LoVo (cell line): Measurements from ENCODE around the gene TADA2B.
"Not testable (repeated sequence)": the region's sequence is repeated elsewhere in the genome, so short reads cannot be mapped to it uniquely, and the experiment has no call there.

Experiments used
- DNase-seq: peaks from one replicate; pipeline ENCODE4 v3.0.0-alpha.2; 2016; ENCODE audit warnings: low spot score

The TADA2B gene

GRCh38 chr4:7058792-7059191 is 15.6 kb downstream of the TADA2B start:
- no peak for DNase-seq

DNA sequence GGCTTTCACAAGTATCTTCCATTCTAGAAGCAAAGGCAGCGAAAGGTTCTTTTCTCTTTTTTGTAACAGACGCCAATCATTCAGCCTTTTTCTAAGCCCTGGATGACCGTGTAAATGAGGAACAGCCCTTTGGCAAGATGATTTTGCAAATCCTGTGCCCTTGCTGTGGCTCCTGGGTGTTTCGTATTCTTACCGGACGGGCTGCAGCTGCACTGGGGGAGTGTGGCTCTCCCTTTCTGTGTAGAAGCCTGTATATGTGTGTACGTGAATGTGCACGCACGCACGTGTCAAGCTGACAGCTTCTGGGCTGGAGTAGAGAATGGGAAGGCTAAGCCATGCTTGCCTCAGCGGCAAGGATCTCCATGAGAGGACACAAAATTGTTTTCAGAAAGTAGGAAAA is 16.5 kb downstream of the TADA2B start:
- no peak for DNase-seq

- no peak for DNase-seq
Observed at GRCh38 chr4:7060346-7061150, 17.4 kb downstream of the TADA2B start.

GRCh38 chr4:7061815-7062214 is 18.6 kb downstream of the TADA2B start:
- DNase-seq, result no peak

DNA sequence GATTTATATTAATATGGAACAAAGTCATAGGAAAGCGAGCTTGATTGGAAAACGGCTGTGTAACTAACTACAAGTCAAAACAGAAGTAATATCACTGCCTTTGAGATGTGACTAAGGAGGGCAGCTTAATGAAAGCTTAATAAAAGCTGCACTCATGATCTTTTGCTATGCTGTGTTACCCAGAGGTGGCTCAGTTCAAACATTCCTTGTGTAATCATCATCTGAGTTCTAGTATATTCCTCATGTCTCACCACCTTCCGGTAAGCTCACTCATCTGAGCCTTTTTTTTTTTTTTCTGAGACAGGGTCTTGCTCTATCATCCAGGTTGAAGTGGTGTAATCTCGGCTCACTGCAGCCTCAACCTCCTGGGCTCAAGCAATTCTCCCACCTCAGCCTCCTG is 19.6 kb downstream of the TADA2B start:
- no peak for DNase-seq

- DNase-seq, result no peak
Observed at GRCh38 chr4:7063362-7063761, 20.2 kb downstream of the TADA2B start.

DNA sequence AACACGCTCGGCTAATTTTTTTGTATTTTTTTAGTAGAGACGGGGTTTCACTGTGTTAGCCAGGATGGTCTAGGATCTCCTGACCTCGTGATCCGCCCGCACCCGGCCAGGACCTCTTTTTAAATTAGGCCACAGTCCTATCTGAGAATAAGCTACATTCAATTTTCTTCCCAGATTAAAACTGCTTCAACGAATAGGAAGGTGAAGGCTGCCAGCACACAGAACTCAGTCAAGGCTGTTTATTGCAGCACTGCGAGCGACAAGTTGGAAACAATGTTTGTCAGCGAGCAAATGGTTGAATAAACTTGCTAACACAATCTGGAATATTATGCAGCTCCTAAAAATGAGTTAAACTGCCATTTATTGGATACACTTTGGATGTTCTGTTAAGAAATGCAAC is 22.8 kb downstream of the TADA2B start:
- no peak for DNase-seq

DNA sequence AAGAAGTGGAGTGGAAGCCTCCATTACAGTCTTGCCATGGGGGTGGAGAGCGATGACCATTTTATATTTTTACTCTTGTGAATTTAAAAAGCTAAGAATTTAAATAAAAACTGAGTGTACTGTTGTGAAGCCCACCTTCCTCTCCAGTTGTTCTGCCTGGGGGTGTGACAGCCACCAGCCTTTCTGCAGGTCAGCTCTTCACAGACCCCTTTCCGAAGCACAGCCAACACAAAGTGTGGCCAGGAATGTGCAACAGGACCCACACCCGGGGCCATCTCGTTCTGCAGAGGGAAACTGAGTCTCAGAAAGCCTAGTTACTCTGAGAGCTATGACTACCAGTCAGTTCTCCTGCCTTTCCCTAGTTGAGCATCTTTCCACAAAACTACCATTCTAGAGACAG is 23.3 kb downstream of the TADA2B start:
- no peak for DNase-seq

- no peak for DNase-seq
Observed at GRCh38 chr4:7067126-7067451, 23.9 kb downstream of the TADA2B start.

DNA sequence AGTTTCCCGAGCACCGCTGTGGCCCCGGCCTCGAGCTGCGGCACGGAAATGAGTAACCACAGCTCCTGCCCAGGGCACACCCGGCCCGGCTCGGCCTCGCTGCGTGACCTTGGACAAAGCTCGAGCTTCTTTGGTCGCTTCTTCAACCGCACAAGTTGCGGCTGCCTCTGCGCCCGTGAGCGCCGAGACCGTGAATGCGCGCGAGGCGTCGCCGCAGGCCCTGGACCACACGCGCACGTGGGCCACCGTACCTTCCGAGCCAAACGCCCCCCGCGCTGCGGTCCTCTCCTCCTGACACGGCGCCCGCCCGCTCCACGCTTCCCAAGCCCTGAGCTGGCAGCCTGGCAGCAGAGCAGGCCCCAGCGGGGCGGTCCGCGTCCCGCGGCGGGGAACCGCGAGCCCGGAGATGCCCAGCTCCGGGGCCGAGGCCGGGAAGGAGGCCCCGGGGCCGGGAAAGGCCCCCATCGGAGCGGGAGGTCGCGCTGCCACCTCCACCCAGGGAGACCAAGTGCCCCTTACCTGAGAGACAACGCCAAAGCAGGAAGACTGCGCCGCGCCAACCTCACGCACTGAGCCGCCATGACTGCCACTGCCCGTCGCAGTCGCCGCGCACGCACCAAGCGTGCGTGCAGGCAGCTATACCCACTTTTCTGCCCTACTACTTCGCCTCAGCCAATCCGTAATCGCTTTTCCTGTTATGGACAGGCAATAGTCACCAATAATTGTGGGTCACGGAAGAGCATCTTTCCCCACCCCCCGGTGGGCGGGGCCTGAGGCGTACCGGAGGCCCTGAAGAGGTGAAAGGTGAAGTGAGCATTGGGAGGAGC is 24.5 kb downstream of the TADA2B start, which contains the start of gene GRPEL1:
Gene GRPEL1, minus strand, starts transcription at position 613 of the 827 bp plus-strand sequence. Its CDS starts 32 bp downstream, at position 581.
- DNase-seq, result peak; percentile 99

DNA sequence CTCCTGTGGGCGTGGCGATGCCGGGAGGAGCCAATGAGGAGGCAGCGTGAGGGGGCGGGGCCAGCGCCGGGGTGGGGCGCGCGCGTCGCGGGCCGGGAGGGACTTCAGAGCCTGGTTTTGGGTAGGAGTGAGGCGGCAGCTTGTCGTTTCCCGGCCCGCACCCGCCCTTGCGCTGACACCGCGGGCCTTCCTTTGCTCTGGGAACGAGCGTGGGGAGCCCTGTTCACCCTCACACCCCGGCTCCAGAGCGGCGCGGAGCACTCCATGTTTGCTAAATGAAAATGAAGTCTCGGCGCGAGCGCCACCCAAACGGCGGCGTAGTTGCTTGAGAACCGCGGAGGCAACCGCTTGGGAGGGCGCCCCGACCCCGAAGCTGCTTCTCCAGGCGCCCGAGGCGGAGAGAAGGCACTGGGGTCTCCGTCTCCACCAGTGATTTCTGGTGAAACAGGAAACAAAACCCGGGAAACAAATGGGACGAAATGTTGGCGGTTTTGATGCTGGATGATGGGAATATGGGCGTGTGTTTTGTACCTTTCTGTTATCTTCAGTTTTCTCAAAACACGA is 25.2 kb downstream of the TADA2B start:
- DNase-seq, result no peak

DNA sequence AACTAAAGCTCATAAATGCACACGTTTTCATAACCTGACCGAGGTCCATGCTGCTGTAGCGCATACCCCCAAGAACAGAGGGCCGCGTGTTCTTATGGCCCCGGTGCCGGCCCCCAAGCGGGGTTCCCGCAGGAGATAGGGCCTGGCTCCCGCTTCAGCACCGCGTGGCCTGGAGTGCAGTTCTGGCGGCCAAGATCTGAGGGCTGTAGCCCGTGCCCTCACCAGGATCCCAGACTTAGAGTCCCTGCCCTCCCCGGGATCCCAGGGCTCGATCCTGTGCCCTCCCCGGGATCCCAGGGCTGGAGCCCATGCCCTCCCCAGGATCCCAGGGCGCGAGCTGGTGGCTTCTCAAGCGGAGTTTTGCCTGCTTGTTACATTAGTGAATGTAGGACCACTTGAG is 25.7 kb downstream of the TADA2B start:
- DNase-seq, result no peak

DNA sequence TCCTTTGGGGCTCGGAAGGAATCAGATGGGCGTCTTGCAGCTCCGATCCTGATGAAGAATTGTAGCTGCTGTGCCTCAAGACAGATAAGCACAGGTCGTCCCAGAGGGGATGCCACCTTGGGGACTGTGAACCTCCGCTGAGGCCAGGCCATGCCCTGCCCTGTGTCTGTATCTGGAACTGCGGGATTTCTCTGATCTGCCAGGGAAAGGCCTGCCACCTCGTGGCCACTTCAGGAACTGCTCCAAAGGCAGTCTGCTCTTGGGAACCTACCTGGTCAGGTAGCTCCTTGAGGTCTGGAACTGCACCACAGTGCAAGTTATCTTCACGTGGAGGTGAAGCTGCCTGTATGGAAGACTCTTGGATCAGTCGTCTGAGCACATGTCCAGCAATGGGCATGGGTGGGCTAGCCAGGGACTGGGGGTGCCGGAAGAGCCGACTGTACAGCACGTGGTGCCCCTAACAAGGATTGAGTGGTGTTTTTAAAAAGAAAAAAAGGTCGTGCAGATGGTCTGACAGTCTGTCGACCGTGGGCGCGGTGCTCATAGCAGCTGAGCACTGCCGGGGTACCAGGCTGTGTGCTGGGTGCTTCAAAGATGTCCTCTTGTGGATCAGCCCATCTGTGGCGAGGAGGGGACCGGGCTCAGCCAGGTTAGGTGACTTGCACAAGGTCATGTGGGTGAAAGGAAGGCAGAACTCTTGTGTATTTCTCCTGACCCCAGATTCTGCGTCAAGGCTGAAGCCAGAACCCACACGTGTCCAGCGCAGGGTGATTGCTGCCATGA is 27.7 kb downstream of the TADA2B start:
- peak; percentile 88 for DNase-seq

DNA sequence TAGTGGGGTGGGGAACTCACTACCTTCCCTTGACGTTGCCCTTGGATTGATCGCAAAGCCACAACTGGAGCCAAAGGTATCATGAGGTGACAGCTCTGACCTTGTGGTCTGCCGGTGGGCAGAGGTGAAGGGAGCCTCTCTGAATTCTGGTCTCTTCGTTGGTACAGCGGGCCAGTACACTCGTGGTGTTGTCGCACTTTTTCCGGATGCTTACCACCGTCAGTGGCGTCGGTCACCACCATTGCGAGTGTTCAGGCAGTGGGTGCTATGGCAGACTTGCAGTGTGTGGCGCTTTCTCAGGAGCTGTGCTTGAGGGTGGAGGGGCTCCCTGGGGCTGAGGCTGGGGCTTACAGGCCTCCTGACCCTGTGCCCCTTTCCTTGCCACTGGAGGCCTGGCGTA is 29.9 kb downstream of the TADA2B start:
- DNase-seq, result no peak

DNA sequence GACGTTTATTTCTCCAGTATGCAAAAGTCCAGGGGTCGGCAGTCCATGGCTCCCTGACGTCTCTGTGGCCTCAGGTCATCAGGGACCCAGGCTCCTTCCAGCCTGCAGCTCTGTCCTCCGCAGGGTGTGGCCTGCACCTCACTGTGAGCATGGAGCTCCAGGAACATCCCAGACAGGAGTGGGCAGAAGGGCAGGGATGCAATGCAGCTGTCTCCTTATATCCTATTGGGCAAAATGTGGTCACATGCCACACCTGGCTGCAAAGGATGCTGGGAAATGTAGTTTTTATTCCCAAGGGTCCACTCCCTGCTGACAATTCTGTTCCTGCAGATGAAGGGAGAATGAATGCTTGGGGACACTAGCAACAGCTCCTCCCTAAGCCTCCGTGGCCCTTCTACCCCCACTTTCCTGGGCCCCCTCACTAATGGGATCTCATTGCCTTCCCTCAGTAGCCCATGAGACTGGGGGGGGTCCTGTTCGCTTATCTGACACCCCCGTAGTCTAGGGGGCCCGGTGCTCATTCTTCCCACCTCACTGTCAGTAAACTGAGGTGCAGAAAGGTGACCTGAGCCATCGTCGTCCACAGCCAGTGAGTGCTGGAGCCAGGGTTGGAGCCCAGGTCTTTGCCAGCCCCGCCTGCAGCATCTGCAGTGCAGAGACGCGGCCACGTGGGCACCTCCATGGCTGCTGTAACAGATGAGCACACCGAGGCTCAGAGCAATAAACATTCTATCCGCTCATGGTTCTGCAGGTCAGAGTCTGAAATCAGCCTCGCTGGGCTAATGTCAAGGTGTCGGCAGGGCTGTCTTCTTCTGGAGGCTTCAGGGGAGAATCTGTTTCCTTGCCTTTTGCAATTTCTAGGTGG is 30.6 kb downstream of the TADA2B start:
- DNase-seq, result no peak

DNA sequence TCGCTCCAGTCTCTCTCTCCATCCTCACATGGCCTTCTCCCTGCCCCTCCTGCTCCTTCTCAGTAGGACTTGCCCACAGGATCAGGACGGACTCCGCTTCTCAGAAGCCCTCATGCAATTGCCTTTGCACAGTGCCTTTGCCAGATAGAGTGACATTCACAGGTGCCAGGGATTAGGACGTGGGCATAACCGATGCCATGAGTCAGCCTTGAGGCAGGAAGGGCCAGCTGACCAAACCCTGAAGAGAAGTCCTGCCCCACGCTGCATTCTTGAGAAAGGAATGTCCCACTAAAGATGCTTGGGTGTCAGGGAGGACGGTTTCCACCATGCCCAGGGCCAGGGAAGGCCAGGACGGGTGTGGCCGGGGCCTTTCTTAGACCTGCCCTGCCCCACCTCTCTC is 31.3 kb downstream of the TADA2B start:
- peak; percentile 45 for DNase-seq

DNA sequence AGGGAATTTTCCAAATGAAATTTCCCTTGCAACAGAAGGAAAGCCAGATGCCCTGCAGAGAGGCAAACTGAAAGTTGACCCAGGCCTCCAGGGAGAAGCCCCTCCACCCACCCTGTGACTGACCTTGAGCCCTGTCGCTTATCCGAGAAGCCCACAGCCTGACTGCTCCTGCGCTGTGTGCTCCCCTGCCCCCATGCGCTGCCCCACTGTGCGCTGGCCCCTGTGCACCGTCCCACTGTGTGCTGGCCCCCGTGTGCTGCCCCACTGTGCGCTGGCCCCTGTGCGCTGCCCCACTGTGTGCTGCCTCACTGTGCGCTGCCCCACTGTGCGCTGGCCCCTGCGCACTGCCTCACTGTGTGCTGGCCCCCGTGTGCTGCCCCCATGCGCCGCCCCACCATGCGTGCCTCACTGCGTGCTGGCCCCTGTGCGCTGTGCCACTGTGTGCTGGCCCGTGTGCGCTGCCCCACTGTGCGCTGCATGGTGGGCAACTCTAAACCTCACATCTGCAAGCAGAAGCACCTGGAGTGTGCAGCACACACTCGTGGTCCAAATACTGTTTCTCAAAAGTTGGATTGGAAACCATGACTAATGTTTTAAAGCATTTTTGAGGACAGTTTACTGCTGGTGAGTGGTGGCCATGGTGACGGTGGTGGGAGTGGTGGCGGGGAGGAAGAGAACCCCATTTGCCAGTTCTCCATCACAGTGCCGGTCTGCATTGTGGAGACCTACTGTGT is 33.0 kb downstream of the TADA2B start:
- no peak for DNase-seq

DNA sequence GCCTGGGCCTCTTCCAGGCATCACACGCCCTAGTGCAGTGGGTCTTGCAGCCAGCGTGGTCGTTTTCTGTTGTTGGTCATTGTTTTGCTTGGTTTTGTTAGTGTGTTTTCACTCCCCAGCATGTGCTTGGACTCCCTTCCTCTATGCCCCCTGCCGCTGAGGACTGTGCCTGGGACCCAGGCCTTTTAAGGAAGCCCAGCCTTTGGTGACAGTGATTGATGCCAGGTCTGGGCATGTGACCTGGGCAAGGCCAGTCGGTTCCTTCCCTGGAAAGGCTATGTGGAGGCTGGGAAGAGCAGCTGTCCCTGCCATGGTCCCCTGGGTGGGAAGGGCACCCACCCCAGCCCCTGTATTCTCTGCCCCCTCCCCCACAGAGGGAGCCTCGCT is 33.5 kb downstream of the TADA2B start:
- no peak for DNase-seq

DNA sequence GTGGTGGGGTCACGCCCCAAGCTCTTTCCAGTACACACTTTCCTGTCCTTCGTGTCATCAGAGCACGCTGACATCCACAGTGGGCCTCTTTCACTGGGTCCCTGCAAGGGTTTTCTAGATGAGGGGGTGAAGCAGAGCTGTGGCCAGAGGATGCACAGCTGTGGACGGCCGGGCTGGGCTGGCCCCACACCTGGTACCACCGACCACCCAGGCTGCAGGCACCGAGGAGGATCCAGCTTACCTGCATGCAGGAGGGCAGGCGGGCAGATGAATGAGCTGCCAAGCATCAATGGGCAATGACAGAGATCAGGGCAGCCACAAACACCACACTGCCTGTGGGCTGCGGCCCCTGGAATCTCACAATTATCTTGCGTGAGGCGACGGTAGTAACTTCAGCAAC is 34.2 kb downstream of the TADA2B start:
- DNase-seq, result no peak

DNA sequence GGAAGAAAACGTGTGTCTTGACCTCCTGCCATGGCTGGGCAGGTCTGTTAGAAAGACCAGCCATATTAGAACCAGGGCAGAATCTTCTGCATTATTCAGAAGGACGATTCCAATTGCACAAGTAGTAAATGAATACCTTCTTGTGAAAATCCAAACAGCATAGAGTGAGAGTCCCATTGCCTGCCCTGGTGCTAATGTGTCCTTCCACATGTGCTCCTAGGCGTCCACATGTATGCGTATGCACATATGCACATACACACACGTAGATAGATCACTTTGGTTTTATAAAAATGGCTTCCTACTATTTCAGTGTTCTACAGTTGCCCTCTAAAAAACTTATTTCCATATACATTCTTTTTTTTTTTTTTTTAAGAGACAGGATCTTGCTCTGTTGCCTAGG is 34.9 kb downstream of the TADA2B start:
- no peak for DNase-seq

DNA sequence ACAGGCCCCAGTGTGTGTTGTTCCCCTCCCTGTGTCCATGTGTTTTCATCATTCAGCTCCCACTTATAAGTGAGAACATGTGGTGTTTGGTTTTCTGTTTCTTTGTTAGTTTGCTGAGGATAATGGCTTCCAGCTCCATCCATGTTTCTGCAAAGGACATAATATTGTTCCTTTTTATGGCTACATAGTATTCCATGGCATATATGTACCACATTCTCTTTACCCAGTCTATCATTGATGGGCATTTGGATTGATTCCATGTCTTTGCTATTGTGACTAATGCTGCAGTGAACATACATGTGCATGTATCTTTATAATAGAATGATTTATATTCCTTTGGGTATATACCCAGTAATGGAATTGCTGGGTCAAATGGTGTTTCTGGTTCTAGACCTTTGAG is 36.3 kb downstream of the TADA2B start:
- not testable (repeated sequence) for DNase-seq
